KMS-11 (cell line): ENCODE measurements around the gene TIAL1.

ENCODE experiments used
- H2AFZ ChIP-seq: fragments of 200-600 bp; sonication (generic); 2 replicates; pipeline ENCODE4 v1.6.1; 2016; ENCODE audit warnings: antibody characterized with exemption, mixed run types, low read depth
- H3K27ac ChIP-seq: fragments of 200-600 bp; sonication (generic); 2 replicates; pipeline ENCODE4 v1.6.1; 2016; ENCODE audit warnings: mild to moderate bottlenecking, mixed run types
- H3K27me3 ChIP-seq: fragments of 200-600 bp; sonication (generic); 2 replicates; pipeline ENCODE4 v1.6.1; 2017; ENCODE audit warnings: mild to moderate bottlenecking, low read depth, mixed run types, moderate library complexity; ENCODE audit not compliant: insufficient read depth
- H3K36me3 ChIP-seq: fragments of 200-600 bp; sonication (generic); 2 replicates; pipeline ENCODE4 v1.6.1; 2017; ENCODE audit warnings: mild to moderate bottlenecking, mixed run types; ENCODE audit not compliant: insufficient read depth
- H3K4me1 ChIP-seq: fragments of 200-600 bp; sonication (generic); 2 replicates; pipeline ENCODE4 v1.6.1; 2016; ENCODE audit warnings: mild to moderate bottlenecking, low read depth, mixed run types; ENCODE audit not compliant: poor library complexity, severe bottlenecking
- H3K4me2 ChIP-seq: fragments of 200-600 bp; sonication (generic); 2 replicates; pipeline ENCODE4 v1.7.0; 2016; ENCODE audit warnings: mild to moderate bottlenecking, mixed run types
- H3K4me3 ChIP-seq: fragments of 200-600 bp; sonication (generic); IDR thresholded peaks from 2 replicates; pipeline ENCODE4 v1.6.1; 2017; ENCODE audit warnings: low read depth, low read length, mixed read lengths; ENCODE audit not compliant: insufficient read depth
- H3K79me2 ChIP-seq: fragments of 200-600 bp; sonication (generic); 2 replicates; pipeline ENCODE4 v1.6.1; 2016; ENCODE audit warnings: low read depth, mixed run types; ENCODE audit not compliant: insufficient read depth
- H3K9ac ChIP-seq: fragments of 200-600 bp; sonication (generic); 2 replicates; pipeline ENCODE4 v1.6.1; 2016; ENCODE audit warnings: mild to moderate bottlenecking, mixed run types
- H4K20me1 ChIP-seq: fragments of 200-600 bp; sonication (generic); 2 replicates; pipeline ENCODE4 v1.6.1; 2016; ENCODE audit warnings: mild to moderate bottlenecking, mixed run types; ENCODE audit not compliant: insufficient read depth
- TF ChIP-seq, protein P1 (sequence below): fragments of 200-600 bp; sonication (generic); conservative IDR thresholded peaks from 2 replicates; pipeline ENCODE4 v1.6.1; 2017; ENCODE audit warnings: low read depth, mild to moderate bottlenecking, antibody characterized with exemption, low read length, moderate library complexity, mixed read lengths

The TIAL1 gene

DNA sequence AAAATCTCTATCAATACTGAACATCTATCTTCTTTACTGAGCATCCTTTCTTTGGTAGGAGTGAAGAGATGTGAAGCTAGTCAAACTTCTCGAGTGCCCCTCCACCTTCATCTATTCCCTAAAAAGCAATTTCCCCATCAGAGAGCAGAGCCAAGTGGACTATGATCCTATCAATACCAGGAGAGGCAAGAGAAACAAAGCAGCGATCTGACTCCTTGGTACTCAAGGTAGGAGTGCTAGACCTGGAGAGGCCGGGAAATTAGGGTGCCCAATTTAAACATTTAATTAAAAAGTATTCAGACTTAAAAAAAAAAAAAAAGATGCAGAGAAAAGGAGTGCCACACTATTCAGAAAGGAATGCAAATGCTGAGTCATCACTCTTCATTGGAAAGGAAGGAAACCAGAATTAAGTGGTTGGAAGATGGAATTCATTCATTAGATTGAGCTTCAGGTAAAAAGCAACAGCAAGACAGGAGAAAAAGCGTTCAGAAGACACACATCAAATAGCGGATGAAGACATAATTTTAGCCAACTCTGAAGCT, 1.6 kb downstream of the TIAL1 start:
- H2AFZ ChIP-seq: no peak overlapping the region

DNA sequence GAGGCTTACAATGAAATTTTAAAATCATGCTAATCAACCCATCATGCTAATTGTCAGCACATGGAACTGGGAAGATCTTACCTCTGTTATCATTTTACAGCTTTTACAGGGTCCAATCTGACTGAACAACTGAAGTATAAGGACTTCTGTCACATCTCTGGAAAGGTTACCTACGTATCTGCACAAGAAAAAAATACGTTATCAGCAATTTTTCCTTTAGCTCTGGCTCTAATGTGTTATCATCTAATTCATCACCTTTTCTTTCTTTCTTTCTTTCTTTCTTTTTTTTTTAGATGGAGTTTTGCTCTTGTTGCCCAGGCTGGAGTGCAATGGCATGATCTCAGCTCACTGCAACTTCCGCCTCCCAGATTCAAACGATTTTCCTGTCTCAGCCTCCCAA, 8.7 kb downstream of the TIAL1 start:
- no peak overlapping the region for H3K27ac ChIP-seq
- peaks cover 22% of the 10 kb centered on the region for H3K4me1 ChIP-seq
- H3K27me3 ChIP-seq: no peaks in the 10 kb centered on the region
- no peak overlapping the region for H3K4me3 ChIP-seq
- peaks cover 99% of the 10 kb centered on the region for H3K79me2 ChIP-seq
- peaks cover 15% of the 10 kb centered on the region; the same call in 1 of the 2 replicates for H4K20me1 ChIP-seq
- TF ChIP-seq, protein P1, sequence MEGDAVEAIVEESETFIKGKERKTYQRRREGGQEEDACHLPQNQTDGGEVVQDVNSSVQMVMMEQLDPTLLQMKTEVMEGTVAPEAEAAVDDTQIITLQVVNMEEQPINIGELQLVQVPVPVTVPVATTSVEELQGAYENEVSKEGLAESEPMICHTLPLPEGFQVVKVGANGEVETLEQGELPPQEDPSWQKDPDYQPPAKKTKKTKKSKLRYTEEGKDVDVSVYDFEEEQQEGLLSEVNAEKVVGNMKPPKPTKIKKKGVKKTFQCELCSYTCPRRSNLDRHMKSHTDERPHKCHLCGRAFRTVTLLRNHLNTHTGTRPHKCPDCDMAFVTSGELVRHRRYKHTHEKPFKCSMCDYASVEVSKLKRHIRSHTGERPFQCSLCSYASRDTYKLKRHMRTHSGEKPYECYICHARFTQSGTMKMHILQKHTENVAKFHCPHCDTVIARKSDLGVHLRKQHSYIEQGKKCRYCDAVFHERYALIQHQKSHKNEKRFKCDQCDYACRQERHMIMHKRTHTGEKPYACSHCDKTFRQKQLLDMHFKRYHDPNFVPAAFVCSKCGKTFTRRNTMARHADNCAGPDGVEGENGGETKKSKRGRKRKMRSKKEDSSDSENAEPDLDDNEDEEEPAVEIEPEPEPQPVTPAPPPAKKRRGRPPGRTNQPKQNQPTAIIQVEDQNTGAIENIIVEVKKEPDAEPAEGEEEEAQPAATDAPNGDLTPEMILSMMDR: no peak
- no peak overlapping the region for H3K9ac ChIP-seq
- H3K4me2 ChIP-seq: no peak overlapping the region
- H2AFZ ChIP-seq: no peak overlapping the region
- H3K36me3 ChIP-seq: peaks cover 25% of the 10 kb centered on the region; the same call in 1 of the 2 replicates

More for the DNA sequence above, 1.6 kb downstream of the TIAL1 start:
- peak overlapping the region; percentile 92 for H3K4me2 ChIP-seq
- TF ChIP-seq, protein P1: no peak
- H3K36me3 ChIP-seq: peaks cover 3% of the 10 kb centered on the region; the same call in 1 of the 2 replicates
- H3K9ac ChIP-seq: peak overlapping the region; percentile 97
- H3K4me3 ChIP-seq: no peak overlapping the region
- peak overlapping the region; percentile 97 for H3K27ac ChIP-seq
- H3K4me1 ChIP-seq: peaks cover 41% of the 10 kb centered on the region
- peaks cover 16% of the 10 kb centered on the region; the same call in 1 of the 2 replicates for H4K20me1 ChIP-seq
- peaks cover 61% of the 10 kb centered on the region for H3K79me2 ChIP-seq
- H3K27me3 ChIP-seq: no peaks in the 10 kb centered on the region

DNA sequence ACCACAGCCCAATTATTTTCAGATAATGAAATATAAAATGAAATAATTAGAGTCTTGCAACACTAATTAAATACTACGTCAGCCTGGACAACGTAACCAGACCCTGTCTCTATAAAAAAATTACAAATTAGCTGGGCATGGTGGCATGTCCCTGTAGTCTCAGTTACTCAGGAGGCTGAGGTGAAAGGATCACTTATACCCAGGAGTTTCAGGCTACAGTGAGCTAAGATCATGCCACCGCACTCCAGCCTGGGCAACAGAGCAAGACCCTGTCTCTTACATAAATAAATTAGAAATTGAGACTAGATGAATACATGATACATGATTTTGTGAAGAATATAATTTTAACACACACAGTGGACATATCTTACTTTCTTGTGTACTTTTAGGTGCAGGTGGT, 18.4 kb downstream of the TIAL1 start:
- H3K36me3 ChIP-seq: peaks cover 22% of the 10 kb centered on the region; the same call in 1 of the 2 replicates
- H2AFZ ChIP-seq: no peak overlapping the region
- no peaks in the 10 kb centered on the region for H3K27me3 ChIP-seq
- TF ChIP-seq, protein P1: no peak
- no peak overlapping the region for H3K4me2 ChIP-seq
- no peak overlapping the region for H3K9ac ChIP-seq
- peaks cover 17% of the 10 kb centered on the region; the same call in 1 of the 2 replicates for H3K79me2 ChIP-seq
- peaks cover 10% of the 10 kb centered on the region; the same call in 1 of the 2 replicates for H4K20me1 ChIP-seq
- H3K4me1 ChIP-seq: no peaks in the 10 kb centered on the region
- no peak overlapping the region for H3K4me3 ChIP-seq
- no peak overlapping the region for H3K27ac ChIP-seq

DNA sequence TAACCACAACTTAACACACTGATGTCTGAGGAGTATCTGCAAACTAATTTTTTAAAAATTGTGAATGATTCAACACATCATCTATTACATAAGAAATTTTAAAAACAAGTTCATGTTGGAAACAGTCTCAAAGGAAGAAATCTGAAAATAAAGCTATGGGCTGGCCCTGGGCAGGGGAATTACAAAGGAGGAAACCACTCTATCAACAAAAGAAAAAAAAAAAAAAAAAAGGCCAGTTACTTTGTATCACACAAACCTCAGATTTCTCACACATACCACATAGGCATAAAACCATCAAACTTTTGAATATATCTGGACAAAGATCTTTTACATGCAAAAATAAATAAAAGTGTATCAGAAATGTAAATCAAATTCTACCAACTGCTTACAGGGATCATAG, 20.8 kb downstream of the TIAL1 start:
- Histone ChIP-seq H3K27me3 (no peaks in the 10 kb centered on the region), H3K4me2 (no peak overlapping the region), H2AFZ (no peak overlapping the region), H3K27ac (no peak overlapping the region), H3K4me1 (no peaks in the 10 kb centered on the region), H3K79me2 (no peaks in the 10 kb centered on the region; the same call in 1 of the 2 replicates), H3K36me3 (peaks cover 16% of the 10 kb centered on the region; the same call in 1 of the 2 replicates), H4K20me1 (no peaks in the 10 kb centered on the region; the same call in 1 of the 2 replicates), H3K4me3 (no peak overlapping the region), H3K9ac (no peak overlapping the region)
- TF ChIP-seq, protein P1: no peak
